NCI-H82 (cell line): ENCODE results near the gene PARP8.
"Not testable (repeated sequence)": the region's sequence is repeated elsewhere in the genome, so short reads cannot be mapped to it uniquely, and the experiment has no call there.

Experiments
- DNase-seq: peaks from one replicate; lab custom pipeline; 2025; lab: John Stamatoyannopoulos, UW

The PARP8 gene

DNA sequence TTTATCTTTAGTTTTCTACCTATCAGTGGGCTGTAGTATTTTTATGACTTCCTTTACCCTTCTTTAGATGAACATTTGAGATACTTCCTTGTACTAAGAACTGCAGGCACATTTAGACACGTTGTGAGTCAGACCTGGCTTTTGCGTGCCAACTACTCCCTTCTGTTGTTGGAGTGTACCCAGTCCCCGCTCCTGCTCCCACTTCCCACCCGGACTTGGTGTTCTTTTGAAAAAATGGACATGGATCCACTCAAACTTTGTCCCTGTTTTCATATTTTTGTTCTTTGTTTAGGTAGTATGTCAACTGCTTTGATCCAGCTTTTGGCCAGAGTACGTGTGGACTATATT lies 60.7 kb downstream of the PARP8 start:
- no peak for DNase-seq

DNA sequence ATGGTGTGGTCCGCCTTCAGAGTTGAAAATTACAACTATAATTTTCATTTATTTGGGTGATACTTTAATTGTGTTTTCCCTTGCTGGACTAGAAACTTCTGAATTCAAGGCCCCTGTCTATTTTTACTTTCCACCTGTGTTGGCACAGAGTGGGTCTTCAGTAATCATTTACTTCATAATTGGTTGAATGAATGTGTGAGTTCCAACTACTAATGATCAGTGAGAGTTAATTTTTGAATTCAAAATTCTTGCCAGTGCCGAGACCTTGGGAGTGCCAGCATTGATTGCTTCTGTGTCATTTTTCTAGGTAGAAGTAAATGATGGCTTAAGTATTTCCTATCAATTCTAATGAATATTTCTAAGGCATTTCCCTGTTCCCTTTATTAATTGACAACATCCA lies 61.4 kb downstream of the PARP8 start:
- DNase-seq, result no peak

DNA sequence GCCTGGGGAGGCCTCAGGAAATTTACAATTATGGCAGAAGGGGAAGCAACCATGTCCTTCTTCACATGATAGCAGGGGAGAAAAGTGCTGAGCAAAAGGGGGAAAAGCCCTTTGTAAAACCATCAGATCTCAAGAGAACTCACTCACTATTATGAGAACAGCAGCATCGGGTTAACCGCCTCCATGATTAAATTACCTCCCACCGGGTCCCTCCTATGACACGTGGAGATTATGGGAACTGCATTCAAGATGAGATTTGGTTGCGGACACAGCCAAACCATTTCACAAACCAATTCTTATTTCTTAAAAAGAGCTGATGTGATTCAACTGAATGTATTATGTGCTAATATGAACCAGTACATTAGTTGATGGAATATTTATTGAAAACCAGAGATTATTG lies 63.9 kb downstream of the PARP8 start:
- peak; percentile 0 for DNase-seq

GRCh38 chr5:50730841-50731240 lies 64.4 kb downstream of the PARP8 start:
- no peak for DNase-seq

DNA sequence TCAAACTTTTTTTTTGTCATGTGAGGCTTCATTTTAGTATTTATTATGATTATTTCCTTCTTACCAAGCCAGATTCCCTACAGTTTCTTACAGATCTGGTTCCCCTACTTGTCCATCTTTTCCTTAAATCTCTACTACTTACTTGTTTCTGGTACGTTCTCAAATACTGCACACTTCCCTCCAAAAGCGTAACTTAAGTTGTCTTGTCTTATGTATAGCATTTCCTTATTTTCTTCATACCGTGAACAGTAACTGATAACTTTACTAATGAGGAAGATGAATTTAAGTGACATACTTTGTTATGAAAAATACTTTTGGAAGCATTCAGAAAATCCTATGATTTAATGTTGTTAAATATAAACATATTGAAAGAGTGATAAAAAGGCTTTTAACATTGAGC lies 67.3 kb downstream of the PARP8 start:
- DNase-seq, result no peak

- DNase-seq, result no peak
Measured at GRCh38 chr5:50738864-50739263, 72.4 kb downstream of the PARP8 start.

- no peak for DNase-seq
Measured at GRCh38 chr5:50740832-50741231, 74.4 kb downstream of the PARP8 start.

DNA sequence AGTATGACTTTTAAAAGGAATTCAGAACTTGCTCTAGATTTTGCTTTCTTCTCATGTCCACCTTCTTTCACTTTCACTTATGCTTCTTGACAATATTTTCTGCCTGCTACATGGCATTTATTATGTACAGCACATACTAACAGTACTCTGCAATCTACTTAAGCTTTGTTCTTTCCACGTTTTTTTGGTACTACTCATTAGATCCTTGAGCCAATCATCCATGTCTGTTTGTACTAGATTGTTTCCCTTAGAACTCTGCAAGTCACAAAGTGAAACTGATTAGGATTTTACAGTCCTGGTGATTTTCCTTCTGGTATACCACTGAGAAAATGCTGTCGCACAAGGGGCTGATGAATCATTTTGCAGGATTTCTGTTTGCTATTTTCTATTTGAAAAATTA lies 78.3 kb downstream of the PARP8 start:
- DNase-seq, result no peak

DNA sequence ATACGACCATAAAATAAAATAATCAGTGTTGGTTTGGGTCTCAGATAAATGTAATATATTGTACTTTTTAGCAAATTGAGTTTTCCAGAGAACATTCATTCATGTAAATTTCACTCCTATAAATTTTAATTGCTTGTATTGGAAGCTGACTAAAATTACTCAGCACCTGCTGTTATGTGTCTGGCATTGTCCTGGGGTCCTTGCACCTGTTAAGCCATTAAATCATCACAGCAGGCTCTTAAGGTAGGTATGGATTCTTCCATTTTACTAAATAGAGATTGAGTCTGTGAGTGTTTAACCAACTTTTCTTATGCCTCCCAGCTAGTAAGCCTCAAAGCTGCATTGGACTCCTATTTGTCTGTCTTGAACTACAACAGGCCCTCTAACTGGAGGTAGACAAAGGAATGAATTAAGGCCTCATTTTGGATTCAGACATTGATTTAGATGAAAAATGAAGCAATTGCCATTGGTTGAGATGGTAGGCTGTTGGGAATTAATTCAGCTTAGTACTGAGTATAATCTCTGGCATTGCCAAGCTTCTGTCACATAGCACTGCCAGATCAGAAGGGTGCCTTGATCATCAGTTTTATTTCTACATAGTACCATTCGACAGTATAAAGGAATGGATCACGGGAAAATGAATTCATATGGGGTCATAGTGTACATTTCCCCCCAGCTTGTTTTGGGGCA lies 78.9 kb downstream of the PARP8 start:
- peak; percentile 35 for DNase-seq

- DNase-seq, result no peak
Measured at GRCh38 chr5:50749181-50749580, 82.7 kb downstream of the PARP8 start.

GRCh38 chr5:50749873-50750272 lies 83.4 kb downstream of the PARP8 start:
- no peak for DNase-seq

DNA sequence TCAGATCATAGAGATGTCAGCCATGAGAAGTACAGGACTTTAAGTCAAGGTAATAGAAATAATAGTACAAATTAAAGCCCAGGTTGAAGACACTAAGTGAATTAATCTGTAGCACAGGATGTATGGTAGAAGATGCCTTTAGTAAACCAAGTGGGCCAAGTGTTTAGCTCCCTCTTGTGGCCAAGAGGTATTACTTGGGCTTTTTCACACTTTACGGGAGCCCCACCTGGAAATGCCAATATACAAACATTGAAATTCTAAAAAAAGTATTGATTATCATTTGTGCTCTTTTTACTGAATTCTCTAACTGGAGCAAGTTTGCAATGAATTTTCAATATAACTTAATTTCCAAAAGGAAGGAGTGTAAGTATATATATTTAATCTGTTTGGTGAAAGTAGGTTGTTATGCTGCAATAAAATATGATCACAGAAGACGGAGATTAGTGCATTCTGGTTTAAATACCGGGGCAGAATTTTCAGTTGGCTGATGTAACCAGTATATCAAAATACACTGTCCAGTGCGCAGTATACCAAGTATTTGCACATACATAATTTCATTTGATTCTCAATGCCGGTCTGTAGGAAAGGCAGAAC lies 84.7 kb downstream of the PARP8 start:
- peak; percentile 63 for DNase-seq

GRCh38 chr5:50752800-50753199 lies 86.4 kb downstream of the PARP8 start:
- DNase-seq, result no peak

DNA sequence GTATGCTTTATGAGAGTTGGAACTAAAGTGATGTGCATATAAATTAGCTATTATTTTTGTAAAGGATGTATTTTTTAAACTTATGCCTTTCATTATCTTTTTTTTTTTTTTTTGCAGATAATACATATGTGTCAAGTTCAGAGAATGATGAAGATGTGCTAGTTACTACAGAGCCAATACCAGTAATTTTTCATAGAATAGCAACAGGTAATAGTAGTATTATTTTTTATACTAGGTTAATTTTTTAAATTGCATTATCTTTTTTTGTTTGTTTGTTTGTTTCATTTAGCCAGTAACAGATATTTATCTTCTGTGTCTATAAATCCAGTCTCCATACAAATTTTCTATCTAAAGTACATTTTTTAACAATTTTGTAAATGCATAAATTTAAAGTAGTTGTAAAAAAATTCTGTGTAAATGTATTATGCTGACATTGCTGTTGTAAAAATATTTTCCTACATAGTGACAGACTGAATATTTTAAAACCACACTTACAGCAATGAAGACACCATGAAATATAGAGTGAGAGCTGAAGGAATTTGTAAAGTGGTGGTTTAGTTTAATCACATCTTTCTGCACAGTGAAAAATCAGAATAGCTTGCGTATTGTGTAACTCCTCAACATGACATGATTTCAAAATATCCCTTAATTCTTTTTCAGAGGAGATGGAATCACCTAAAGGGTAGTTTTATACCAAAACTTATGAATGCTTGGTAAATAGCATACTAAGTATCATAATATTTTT lies 93.3 kb downstream of the PARP8 start:
- DNase-seq, result no peak

GRCh38 chr5:50763351-50763750 lies 96.9 kb downstream of the PARP8 start:
- no peak for DNase-seq

- peak; percentile 3 for DNase-seq
Measured at GRCh38 chr5:50763846-50764245, 97.4 kb downstream of the PARP8 start.

DNA sequence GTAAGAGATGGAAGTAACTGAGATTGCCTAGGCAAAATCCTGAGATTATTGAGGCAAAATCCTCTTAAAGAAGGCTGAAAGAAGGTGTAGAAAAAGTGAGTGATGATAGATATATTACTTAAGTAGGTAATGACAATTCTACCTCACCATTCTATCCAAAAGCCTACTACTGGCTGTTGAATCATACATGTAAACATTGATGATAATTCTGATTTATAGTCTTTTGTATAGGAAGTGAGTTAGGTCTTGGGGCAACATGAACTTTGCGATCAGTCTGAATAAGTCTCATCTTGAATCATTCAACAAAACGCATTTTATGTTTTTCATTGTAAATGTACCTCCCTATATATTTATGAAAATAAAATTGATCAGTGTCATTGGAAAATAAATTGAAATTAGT lies 99.6 kb downstream of the PARP8 start:
- no peak for DNase-seq

- DNase-seq, result no peak
Measured at GRCh38 chr5:50766462-50766861, 100.0 kb downstream of the PARP8 start.

DNA sequence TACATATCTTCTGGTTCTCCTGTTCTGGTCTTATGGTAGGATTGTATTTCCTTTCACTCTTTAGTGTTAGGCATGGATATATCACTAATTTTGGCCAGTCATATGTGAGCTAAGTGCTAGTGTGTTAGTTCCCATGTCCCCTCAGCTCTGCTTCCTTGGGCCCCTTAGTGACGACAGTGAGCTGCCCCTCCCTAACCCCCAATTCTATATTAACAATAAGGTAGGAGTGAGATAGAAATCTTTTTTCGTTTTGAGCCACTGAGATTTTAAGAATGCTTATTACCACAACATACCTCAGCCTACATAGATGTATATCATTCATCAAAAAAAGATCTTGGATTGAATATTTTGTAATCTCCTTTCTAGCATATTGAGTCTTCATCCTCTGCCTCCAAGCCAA lies 100.5 kb downstream of the PARP8 start:
- DNase-seq, result no peak

GRCh38 chr5:50767588-50767987 lies 101.2 kb downstream of the PARP8 start:
- no peak for DNase-seq

DNA sequence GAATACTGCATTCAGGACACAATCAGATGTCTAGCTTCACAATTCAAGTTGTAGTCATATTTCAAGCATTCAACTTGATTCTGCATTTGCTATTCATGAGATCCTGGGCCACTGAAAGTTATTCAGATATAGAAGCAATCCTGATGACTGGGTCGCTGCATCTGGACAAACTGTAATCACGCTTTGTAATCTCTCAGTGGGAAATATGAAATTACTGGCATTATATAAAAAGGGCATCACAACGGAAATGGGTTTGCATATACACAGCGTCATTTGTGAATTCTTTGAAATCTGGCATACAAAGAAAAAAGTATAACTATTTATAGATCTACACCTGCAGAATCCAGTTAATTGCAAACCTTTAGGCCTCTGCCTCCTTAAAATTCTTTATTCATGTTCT lies 102.2 kb downstream of the PARP8 start:
- no peak for DNase-seq

GRCh38 chr5:50770441-50770840 lies 104.0 kb downstream of the PARP8 start:
- DNase-seq, result no peak

GRCh38 chr5:50774446-50775175 lies 108.2 kb downstream of the PARP8 start:
- DNase-seq, result not testable (repeated sequence)
